WTC11 (cell line): ENCODE results near the gene SLC1A7. TPM values are rescaled to one million over a fixed set of nuclear protein-coding genes. Genes with fewer than 3 reads are reported as not detected.

Experiments used
- ATAC-seq: fragments of 200-7000 bp; cut with Tn5 transposase; 2 replicates; pipeline ENCODE4 v1.10.0; 2021; ENCODE audit warnings: mild to moderate bottlenecking, moderate library complexity
- CTCF ChIA-PET: fragments of 300-600 bp; sonication (Branson Sonifier 250); formaldehyde crosslinking; loops from one replicate; lab custom pipeline; 2021; ENCODE audit warnings: antibody characterized with exemption; lab: Charles Lee
- POLR2A ChIA-PET: fragments of 350-600 bp; sonication (Branson Sonifier 250); formaldehyde crosslinking; loops from one replicate; lab custom pipeline; 2021; ENCODE audit warnings: antibody characterized with exemption; lab: Charles Lee
- DNase-seq: peaks from one replicate; pipeline ENCODE4 v3.0.0; 2021; ENCODE audit warnings: low spot score
- H3K27ac Mint-ChIP-seq: 2 replicates; pipeline ENCODE4 v1.8.0; 2021; ENCODE audit warnings: mixed read lengths
- H3K27me3 Mint-ChIP-seq: 2 replicates; pipeline ENCODE4 v1.8.0; 2021; ENCODE audit warnings: low read depth, mild to moderate bottlenecking, moderate library complexity, mixed read lengths
- H3K36me3 Mint-ChIP-seq: 2 replicates; pipeline ENCODE4 v1.8.0; 2021; ENCODE audit warnings: mixed read lengths
- H3K4me1 Mint-ChIP-seq: 2 replicates; pipeline ENCODE4 v1.8.0; 2022; ENCODE audit warnings: mixed read lengths
- H3K4me3 Mint-ChIP-seq: 2 replicates; pipeline ENCODE4 v1.8.0; 2021; ENCODE audit warnings: mild to moderate bottlenecking, moderate library complexity, mixed read lengths
- H3K9me3 Mint-ChIP-seq: 2 replicates; pipeline ENCODE4 v1.8.0; 2021; ENCODE audit warnings: mixed read lengths
- AFF4 ChIP-seq: sonication (generic); formaldehyde crosslinking; IDR thresholded peaks from 2 replicates; pipeline ENCODE4 v1.8.1; 2023; ENCODE audit warnings: mild to moderate bottlenecking, missing genetic modification reagents, borderline replicate concordance
- ARID4B ChIP-seq: sonication (generic); formaldehyde crosslinking; IDR thresholded peaks from 2 replicates; pipeline ENCODE4 v1.8.0; 2023; ENCODE audit warnings: missing genetic modification reagents, mild to moderate bottlenecking, borderline replicate concordance
- EMX1 ChIP-seq: fragments of 250-450 bp; sonication (Bioruptor Pico); IDR thresholded peaks from 2 replicates; pipeline ENCODE4 v1.8.0; 2021; ENCODE audit warnings: mild to moderate bottlenecking
- ERG ChIP-seq: fragments of 250-450 bp; sonication (Bioruptor Pico); IDR thresholded peaks from 2 replicates; pipeline ENCODE4 v1.8.0; 2021; ENCODE audit warnings: mild to moderate bottlenecking
- ESRRA ChIP-seq: sonication (generic); formaldehyde crosslinking; IDR thresholded peaks from 2 replicates; pipeline ENCODE4 v1.8.1; 2022; ENCODE audit warnings: mild to moderate bottlenecking, missing genetic modification reagents, borderline replicate concordance
- FOXP1 ChIP-seq: sonication (generic); formaldehyde crosslinking; IDR thresholded peaks from 2 replicates; pipeline ENCODE4 v1.8.0; 2022; ENCODE audit warnings: missing genetic modification reagents, mild to moderate bottlenecking, moderate library complexity, borderline replicate concordance
- GTF2I ChIP-seq: fragments of 250-450 bp; sonication (Bioruptor Pico); conservative IDR thresholded peaks from 2 replicates; pipeline ENCODE4 v1.4.0; 2021; ENCODE audit warnings: mild to moderate bottlenecking
- NR3C1 ChIP-seq: sonication (generic); formaldehyde crosslinking; conservative IDR thresholded peaks from 2 replicates; pipeline ENCODE4 v1.8.1; 2023; ENCODE audit warnings: low read depth, mild to moderate bottlenecking, missing genetic modification reagents
- SMAD4 ChIP-seq: sonication (generic); formaldehyde crosslinking; IDR thresholded peaks from 2 replicates; pipeline ENCODE4 v1.8.0; 2022; ENCODE audit warnings: mild to moderate bottlenecking, missing genetic modification reagents
- SOX15 ChIP-seq: fragments of 250-450 bp; sonication (Bioruptor Pico); IDR thresholded peaks from 2 replicates; pipeline ENCODE4 v1.9.0; 2021; ENCODE audit warnings: mild to moderate bottlenecking
- TEAD1 ChIP-seq: sonication (generic); formaldehyde crosslinking; IDR thresholded peaks from 2 replicates; pipeline ENCODE4 v1.8.0; 2022; ENCODE audit warnings: mild to moderate bottlenecking, missing genetic modification reagents
- total RNA-seq: library from RNA; stranded (reverse); gene quantifications from 3 replicates; pipeline ENCODE4 v1.2.3, GENCODE V29; 2021
- TF ChIP-seq, protein P1 (sequence below): sonication (generic); formaldehyde crosslinking; IDR thresholded peaks from 2 replicates; pipeline ENCODE4 v1.8.0; 2022; ENCODE audit warnings: mild to moderate bottlenecking, missing genetic modification reagents
- TF ChIP-seq, protein P2 (sequence below): fragments of 250-450 bp; sonication (Bioruptor Pico); IDR thresholded peaks from 2 replicates; pipeline ENCODE4 v1.9.0; 2021; ENCODE audit warnings: mild to moderate bottlenecking

SLC1A7 gene
- total RNA-seq, 1 experiment from 2014 or later: not detected

- ChIA-PET POLR2A (no interaction called here), CTCF (interaction anchor here (1.0 kb wide), 1 partner anchor 69 kb away, joined by 5 read pairs; no protein-coding TSS in a partner anchor)
- Mint-ChIP-seq H3K4me1 (peaks cover 36% of the 10 kb centered on the region), H3K9me3 (peaks cover 9% of the 10 kb centered on the region), H3K4me3 (no peak overlapping the region), H3K36me3 (no peaks in the 10 kb centered on the region), H3K27ac (no peak overlapping the region), H3K27me3 (no peaks in the 10 kb centered on the region; the same call in 1 of the 2 replicates)
- no peak for TF ChIP-seq SMAD4 (CRISPR knock-in tag)
- TF ChIP-seq, protein P1, sequence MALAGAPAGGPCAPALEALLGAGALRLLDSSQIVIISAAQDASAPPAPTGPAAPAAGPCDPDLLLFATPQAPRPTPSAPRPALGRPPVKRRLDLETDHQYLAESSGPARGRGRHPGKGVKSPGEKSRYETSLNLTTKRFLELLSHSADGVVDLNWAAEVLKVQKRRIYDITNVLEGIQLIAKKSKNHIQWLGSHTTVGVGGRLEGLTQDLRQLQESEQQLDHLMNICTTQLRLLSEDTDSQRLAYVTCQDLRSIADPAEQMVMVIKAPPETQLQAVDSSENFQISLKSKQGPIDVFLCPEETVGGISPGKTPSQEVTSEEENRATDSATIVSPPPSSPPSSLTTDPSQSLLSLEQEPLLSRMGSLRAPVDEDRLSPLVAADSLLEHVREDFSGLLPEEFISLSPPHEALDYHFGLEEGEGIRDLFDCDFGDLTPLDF (CRISPR knock-in tag): no peak
- no peak for TF ChIP-seq ARID4B (CRISPR knock-in tag)
- no peak for TF ChIP-seq TEAD1
- no peak for TF ChIP-seq EMX1
- TF ChIP-seq SOX15 (CRISPR knock-in tag): no peak
- DNase-seq (no peak), ATAC-seq (no peak)
Measured at GRCh38 chr1:53112861-53113260, 29.6 kb downstream of the SLC1A7 start.

DNA sequence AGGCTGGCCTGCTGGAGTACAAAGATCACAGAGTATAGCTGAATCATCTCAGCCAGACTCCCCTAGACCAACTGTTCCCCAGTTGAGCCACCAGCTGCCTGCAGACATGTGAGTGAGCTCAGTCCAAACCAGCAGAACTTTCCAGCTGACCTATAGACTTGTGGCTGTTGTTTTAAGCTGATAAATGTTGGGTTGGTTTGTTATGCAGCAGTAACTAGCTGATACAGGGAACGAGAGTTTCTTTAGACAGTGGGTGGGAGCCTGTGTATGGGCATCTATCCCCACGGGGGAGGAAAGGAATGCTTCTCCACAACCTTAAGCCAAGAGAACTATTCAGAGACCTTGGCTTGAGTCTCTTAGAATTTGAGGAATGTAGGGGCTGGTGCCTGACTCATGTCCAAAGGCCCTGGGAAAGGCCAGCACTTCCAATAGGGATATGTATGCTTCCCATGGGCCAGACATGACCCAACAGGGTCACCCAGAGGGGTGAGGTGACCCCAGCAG is 30.1 kb downstream of the SLC1A7 start:
- ATAC-seq: no peak

GRCh38 chr1:53111693-53112092 is 30.7 kb downstream of the SLC1A7 start:
- Mint-ChIP-seq H3K4me1 (peaks cover 35% of the 10 kb centered on the region), H3K4me3 (no peak overlapping the region), H3K9me3 (peaks cover 9% of the 10 kb centered on the region), H3K27ac (no peak overlapping the region), H3K27me3 (no peaks in the 10 kb centered on the region; the same call in 1 of the 2 replicates), H3K36me3 (no peaks in the 10 kb centered on the region)
- no peak for ATAC-seq
- CTCF ChIA-PET: interaction anchor here (1.2 kb wide), 1 partner anchor 8 kb away, joined by 3 read pairs; no protein-coding TSS in a partner anchor
- no peak for DNase-seq
- POLR2A ChIA-PET: no interaction called here
- TF ChIP-seq FOXP1 (CRISPR knock-in tag) (no peak), ESRRA (no peak), AFF4 (CRISPR knock-in tag) (no peak), NR3C1 (no peak), ERG (CRISPR knock-in tag) (no peak)
- TF ChIP-seq, protein P2, sequence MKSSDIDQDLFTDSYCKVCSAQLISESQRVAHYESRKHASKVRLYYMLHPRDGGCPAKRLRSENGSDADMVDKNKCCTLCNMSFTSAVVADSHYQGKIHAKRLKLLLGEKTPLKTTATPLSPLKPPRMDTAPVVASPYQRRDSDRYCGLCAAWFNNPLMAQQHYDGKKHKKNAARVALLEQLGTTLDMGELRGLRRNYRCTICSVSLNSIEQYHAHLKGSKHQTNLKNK (CRISPR knock-in tag): no peak

More for the DNA sequence above, 30.1 kb downstream of the SLC1A7 start:
- H3K9me3 Mint-ChIP-seq: peaks cover 9% of the 10 kb centered on the region
- no peak overlapping the region for H3K4me3 Mint-ChIP-seq
- ChIA-PET CTCF (interaction anchor here (1.2 kb wide), 1 partner anchor 8 kb away, joined by 3 read pairs; no protein-coding TSS in a partner anchor), POLR2A (no interaction called here)
- no peaks in the 10 kb centered on the region for H3K36me3 Mint-ChIP-seq
- TF ChIP-seq FOXP1 (CRISPR knock-in tag) (no peak), GTF2I (0 out of 2 replicates have a peak, but pooled peaks have one; percentile 31)
- H3K27ac Mint-ChIP-seq: no peak overlapping the region
- H3K4me1 Mint-ChIP-seq: peaks cover 38% of the 10 kb centered on the region
- H3K27me3 Mint-ChIP-seq: no peaks in the 10 kb centered on the region; the same call in 1 of the 2 replicates
- DNase-seq: no peak
